Measurements from ENCODE around the gene MOB3C.

The MOB3C gene

DNA sequence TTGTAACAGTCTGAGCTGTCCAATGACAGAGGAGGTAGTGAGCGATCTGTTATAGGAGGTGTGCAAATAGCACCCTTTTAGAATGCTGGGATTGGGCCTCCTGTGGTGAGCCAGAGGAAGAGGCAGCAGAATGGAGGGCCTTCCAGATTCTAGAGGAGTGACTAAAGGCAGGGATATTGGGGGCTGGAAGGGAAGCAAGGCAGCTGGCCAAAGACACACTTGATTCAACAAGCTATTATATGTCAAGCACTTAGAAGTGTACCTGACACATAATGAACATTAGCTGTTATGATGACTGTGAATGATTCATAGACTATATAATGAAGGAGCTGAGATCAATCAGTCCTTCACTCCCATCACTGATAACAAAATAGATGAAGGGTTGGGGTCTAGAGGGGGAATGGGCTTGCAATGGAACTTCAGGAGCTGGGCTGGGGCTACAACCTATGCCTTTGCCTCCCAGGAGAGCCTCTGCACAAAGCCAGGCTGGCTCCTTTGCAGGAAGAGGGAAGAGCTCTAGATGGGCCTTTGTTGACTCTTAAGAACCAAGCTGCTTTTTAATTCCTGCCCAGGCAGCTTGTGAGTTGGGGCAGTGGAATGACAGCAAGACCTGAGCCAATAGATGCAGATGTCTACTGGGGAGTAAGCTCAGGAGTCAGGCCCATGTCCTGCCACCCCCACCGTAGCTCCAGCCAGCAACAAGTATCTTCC lies 10.2 kb downstream of the MOB3C start:
- DNase-seq (ENCODE audit: low spot score) = no peak

DNA sequence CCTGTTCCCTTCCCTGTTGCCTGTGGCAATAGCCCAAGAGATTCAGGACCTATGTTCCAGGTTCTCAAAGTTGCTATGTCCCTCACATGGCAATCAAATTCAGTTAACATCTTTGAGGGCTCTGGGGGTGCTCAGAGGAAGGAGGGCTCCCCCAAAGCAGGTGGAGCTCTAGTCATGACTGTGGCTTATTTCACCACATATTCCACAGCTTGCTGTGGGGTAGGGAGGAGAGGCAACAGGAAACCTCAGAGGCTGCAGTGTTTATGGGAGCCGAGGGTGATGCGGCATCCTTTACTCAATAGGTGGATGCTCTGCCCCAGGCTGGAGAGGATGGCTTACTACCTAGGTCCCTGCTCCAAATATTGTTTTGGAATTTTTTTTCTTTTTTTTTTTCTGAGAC lies 11.4 kb downstream of the MOB3C start:
- DNase-seq (ENCODE audit: low spot score) = no peak

DNA sequence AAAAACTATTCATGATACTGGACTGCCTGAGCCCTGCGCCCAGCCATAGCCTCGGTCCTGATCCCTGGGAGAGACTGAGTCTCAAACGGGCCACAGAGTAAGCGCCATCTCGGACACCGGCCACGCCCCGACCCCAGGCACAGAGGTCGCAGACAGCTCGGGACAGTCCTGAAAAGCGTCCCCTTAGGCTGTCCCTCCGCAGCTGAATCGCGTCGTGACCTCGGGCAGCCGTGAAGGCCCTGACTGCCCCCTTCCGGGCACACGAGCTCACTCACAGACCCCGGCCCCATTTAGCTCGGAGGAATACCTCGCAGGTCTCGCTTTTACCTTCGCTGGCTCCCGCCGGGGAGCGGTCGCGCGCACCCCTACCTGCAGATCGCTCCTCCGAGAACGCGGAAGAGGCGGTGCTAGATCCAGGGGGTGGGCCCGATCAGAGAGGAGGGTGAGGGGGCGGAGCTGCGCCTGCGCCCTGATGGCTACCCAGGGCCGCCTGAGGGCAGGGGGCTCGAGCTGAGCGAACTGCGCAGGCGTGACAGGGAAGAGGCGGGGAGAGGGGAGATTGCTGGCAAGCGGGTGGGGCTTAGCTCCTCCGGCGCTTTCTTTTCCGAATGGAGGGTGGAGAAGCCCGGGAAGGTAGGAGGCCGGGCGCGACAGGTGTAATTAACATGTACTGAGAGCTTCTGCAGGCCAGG lies 12.6 kb downstream of the MOB3C start, which contains the start of gene MKNK1:
Gene MKNK1 (minus strand): TSS at position 411 of the 692 bp plus-strand sequence. CDS start 20,941 bp downstream, outside the sequence.
- peak; percentile 97 for DNase-seq (ENCODE audit: low spot score)

DNA sequence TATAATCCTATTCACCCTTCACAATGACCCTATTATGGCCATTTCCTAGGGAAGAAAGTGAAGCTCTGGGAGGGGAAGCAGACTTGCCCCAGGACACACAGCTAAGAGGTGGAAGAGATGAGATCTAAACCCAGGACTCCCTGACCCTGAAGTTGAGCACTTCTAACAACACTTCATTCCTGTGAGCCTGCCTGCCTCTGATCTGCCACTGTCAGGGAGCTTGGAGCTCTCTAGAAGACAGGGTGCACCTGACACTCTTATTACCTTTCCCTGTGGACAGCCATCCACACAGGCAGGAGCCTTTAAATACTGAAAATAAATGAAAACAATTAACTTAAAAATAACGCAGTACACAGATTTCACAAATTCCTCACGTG lies 13.1 kb downstream of the MOB3C start:
- DNase-seq (ENCODE audit: low spot score) = no peak

DNA sequence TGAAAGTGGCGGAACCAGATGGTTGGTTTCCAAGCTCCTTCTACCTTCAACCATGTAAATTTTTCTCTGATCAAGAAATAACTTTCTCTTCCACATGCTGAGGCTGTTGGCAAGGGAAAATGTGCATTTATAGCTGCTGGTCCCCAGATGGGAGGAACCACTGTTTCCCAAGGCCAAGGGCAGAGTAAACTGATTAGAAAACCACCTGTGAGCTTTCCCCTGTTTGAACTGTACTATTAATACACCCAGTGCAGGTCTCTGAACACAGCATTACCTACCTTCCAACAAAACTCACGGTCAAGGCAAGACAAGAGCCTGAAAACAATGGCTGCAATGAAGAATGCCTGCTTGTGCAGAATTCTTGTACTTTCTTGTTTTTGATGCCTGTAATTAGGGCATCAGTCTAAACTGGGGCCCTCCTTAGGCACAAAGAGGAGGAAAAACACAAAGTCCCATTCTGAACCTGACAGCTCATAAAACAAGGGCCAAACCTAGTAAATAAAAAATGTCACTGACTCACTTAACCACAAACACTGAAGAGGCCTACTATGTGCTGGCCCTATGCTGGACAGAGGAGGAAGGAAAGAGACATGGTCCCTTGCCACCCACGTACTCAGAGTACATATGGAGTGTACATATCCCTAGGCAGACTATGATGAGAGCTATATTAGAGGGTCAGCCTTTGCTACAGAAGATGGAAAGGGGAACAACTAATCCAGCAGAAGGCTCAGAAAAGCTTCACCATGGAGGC lies 15.2 kb downstream of the MOB3C start:
- DNase-seq (ENCODE audit: low spot score) = no peak

DNA sequence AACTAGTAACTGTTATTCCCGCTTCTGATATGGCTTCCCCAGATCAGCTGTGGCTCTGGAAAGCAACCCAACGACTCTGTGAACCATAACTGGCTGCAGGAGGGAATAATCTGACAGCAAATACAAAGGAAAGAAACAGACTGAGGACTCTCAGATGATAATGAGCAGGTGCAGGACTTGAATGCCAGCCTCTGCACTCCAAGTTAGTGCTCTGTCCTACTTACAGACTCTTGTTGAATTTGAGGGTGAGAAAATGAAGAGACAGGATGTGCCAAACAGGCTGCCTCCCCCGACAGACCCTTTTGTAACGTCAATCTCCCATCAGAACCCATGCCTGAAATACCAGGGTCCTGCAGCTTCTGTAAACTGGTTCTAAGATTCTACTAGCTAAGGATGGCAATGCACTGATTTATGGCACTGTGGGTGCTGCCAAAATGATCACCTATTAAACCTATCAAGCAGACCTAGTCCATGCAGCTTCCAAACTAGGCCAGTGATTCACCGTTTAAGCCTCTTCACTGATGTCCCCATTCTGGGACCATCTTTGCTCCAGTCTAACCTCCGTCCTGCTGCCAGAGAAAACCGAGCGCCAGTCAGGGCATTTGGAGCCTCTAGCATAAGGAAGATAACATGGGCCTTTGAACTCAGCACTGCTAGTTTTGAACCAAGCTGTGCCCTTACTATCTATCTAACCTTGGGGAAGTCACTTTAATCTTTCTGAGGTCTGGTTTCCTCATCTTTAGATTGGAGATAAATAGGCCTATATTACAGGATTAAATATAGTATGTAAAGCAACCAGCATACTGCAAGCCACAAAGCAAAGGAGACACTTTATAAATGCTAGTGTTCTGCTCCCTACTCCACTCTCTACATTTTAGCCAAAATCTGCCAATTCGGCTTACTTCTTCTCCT lies 17.3 kb downstream of the MOB3C start:
- DNase-seq (ENCODE audit: low spot score) = no peak

DNA sequence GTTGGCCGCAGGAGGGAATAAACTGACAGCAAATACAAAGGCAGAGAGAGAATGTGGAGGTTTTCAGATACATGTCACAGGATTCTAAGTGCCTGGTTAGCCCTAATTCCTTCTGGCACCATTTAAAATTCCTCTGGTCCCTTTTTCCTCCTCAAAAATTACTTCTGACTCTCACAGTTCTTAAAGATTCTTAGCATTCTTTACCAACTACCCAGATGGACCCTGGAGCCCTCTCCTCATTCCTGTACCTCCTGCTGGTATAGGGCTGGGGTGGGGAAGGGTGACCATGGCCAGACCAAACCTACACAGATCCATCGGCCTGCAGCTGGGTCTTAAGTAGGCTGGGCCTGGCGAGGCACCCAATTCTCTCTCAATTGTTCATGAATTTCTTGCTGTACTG lies 19.8 kb downstream of the MOB3C start:
- DNase-seq (ENCODE audit: low spot score) = no peak

DNA sequence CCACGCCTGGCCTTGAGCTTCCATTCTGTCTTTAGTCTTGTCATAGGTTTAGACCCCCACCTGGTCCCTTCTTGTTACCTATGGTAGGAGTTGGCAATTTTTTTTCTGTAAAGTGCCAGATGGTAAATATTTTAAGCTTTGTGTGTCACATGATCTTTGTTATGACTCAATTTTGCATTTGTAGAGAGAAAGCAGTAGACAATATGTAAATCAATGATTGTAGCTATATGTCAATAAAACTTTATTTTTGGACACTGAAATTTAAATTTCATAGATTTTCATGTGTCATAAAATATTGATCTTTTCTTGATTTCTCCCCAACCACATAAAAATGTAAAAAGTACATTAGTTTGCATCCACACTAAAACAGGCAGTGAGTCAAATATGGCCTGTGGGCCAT lies 20.6 kb downstream of the MOB3C start:
- DNase-seq (ENCODE audit: low spot score) = no peak

DNA sequence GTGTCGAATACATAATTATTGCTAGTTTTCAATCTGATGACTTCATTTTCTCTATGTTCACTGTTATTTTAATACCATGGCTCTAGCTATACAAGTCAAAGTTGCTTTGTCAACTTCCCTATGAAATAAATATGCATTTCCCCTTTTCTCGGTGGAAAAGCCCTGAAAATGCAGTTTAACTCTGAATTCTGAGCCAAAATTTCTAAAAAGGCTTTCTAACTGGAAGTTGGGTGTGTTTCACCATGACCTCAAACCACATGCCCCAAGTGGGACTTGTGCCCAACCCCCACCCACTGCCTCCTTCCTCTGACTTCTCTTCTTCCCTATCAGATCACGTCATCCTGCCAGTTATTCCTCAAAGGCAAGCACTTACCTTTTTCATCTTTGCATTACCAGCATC lies 21.5 kb downstream of the MOB3C start:
- no peak for DNase-seq (ENCODE audit: low spot score)

DNA sequence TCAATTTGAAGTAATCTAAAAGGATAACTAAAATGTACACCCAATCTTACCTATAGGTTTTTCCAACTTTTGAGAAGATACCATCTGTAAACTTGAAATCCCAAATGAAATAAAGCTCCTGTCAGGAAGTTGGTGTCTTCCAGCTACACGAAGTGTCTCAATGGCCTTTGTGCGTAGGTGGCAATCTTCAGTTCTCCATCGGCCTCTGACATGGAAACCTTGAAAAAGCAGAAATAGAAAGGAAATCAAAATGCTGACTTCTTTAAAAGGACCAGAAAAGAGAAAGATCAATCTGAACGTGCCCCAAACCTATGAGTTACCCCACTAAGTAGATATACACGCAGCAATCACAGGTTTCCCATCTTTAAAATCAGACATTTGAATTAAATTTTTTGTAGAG lies 22.5 kb downstream of the MOB3C start:
- DNase-seq (ENCODE audit: low spot score) = no peak

DNA sequence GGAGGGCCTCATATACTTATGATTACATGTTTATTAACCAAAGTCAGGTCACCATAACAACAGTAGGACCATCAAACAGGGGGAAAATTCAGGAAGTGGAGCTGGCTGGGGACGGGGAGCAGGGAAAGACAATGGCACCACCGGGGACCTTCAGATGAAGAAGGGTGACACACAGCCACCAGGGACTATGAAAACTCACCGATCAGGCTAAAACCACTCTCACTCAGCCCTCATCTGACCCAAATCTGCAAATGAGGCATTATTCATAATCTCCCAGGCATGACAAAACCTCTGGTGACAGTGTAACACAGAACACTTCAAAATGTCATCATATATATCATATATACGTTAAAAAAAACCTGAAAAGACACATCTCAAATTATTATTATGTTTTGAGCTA lies 23.8 kb downstream of the MOB3C start:
- no peak for DNase-seq (ENCODE audit: low spot score)

DNA sequence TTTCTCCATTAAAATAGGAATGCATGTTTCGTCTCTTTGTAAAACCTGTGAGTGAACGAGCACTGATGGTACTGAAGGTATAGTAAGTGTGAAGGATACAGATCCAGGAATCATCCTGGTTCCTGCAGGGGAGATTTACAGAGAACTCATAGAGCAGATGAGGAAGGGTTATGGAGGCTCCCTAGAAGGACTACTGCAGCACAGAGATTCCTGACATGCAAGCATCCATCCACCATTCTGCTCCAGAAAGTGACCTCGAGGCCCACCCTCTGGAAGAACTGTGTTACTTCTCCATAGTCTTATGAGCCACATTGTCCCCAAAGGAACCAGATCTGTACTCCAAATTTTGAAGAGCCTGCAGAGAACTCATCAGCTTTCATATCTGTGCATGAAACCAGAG lies 27.1 kb downstream of the MOB3C start:
- DNase-seq (ENCODE audit: low spot score) = no peak

DNA sequence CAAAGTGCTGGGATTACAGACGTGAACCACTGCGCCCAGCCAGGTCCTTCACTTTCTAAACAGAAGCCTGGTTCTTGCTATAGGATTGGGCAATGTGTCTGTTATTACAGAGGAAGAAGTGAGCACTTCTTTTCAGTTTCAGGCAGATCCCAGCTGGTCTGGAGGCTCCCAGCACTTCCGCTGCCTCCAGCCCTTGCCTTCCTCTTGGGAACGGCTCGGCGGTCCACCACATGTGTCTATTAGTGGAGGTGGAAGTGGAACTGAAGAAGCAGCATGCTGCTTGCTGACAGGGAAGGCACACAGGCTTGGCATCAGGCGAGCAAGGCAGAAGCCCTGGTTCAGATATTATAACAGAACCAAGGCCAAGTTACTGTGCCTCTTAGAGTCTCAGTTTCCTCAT lies 29.5 kb downstream of the MOB3C start:
- no peak for DNase-seq (ENCODE audit: low spot score)

DNA sequence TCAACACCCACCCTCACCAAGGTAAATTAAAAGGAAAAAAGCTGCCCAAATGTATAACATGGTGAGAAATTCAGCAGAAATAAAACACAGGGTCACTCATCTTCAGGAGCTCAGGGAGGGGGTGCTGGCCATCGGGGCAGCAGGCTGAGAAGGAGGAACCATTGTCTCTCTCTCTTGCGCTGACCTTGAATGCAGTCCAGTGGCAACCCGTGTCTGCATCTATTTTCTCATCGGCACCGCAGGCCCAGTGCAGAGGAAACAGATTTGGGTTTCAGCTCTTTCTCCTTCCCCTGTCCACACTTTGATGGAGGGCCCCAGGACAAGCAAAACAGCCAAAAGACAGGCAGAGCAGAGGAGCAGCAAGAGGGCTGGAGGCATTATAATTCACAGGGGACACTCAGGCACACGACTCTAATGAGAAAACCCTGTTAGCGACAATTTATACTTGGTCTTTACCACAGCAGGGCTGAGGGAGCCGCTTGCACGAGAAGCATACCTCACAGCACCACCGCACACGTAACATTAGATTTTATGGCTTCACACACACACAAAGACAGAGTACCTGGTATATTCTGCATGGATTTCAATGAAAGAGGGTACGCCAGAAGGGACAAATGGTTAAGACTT lies 31.2 kb downstream of the MOB3C start:
- no peak for DNase-seq (ENCODE audit: low spot score)

DNA sequence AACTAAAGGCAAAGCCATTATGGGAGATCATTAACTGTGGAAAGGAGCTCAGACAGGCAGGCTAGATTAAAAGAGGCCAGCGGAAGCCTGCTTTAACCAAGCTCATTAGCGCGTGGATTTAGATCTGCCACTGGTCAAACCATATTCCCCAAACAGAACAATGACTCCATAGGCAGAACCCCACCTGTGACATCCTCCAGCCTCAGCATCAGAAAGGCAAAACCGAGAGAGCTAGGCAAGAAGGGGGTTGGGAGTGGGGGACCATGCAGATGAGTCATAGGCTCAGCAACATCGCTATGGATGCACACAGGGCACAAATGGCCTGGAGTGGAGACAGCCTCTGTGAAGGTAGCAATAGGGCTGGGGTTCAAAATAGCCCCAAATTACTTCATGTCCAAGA lies 33.1 kb downstream of the MOB3C start:
- DNase-seq (ENCODE audit: low spot score) = no peak

DNA sequence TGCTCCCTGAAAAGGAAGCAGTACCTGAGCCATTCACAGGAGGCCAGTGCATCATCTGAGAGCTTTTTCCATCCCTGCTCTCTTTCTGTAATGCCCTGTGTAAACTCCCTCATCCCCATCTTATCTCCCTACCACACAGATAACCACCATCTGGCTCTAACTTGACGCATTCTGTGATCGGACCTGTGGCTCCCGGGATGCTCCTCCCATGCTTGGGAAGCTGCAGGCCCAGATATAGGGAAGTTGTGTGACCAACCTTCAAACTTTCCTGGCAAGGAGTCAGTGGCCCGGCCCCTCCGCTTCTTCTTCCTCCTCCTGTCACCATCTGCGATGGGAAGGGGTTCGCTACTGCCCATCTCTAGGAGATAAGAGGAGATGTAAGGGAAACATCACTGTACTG lies 33.6 kb downstream of the MOB3C start:
- no peak for DNase-seq (ENCODE audit: low spot score)

DNA sequence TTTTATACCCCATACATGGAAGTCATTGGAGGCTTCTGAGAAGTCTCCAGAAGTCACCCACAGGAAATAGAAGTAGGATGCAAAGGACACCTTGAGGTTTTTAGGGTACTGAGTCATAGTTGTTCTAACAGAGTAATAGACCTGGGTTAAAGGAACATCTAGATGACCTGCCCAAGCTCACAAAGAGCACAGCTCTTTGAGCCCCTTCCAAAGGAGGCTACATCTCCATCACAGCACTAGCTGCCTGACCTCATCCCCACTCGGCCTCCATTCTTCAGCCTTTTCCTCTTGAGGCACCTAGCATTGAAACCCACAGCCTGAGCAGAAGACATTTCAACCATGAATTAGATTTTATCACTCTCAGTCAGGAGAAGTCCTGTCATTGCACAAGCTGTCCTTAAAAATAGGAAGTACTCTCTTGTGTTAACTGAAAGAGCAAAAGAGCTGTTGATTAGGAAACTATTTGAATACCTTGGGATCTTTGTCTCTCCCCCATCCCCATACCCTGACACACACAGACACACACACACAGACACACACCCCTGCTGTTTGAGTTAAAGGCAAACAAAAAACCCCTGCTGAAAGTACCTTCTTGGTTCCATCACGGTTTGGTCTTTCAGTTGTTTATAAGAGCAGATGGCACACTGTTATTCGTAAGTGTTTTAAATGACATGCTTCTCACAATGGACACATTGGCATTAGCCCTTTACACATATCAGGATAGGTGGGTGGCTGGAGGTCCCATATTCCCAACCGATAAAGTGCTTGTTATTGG lies 34.7 kb downstream of the MOB3C start:
- no peak for DNase-seq (ENCODE audit: low spot score)

DNA sequence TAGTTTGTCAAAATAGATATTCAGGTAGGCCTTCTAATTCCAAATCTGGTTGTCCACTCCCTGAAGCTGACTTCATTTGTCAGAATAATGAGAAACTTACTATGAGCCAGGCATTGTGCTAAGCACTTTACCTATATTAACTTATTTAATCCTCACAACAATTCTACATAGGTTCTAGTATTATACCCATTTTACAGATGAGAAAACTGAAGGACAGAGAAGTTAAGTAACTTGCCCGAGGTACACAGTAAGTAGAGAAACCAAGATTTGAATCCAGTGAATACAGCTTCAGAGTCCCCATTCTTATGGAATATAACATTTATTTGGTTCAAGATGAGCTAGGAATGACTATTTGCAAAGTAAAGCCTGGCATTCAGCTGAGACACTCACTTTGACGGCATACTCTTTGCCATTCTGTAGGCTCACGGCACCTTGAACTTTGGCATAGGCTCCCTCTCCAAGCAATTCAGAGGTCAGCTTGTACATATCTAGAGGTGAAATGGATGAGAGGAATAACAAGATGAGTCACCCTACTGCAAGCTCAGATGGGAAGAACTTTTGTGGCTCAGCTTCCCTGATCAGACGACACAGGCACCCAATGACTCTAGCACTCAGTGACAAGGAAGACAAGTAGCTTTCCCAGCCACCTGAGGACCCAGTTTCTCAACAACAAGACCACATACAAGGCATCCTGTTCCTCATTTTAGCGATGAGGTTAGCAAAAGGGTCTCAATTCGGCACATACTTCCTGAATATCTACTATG lies 36.3 kb downstream of the MOB3C start:
- no peak for DNase-seq (ENCODE audit: low spot score)

DNA sequence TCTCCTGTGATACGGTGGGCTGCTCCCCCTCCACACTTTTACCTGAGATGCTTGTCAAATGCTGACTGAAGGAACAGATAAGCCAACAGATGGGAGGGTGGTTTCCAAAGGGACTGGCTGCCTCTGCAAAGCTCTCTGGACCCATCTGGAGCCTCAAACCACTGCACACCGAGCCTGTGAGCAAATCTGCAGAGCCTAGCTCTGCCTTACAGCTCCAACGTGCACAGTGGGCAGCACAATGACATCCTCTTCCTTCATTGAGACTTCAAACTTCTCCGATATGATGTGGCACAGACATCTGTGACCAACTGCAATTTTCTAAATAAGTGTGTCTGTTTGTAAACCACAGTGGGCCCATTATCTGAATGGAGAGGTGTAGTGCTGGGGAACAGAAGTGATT lies 38.9 kb downstream of the MOB3C start:
- DNase-seq (ENCODE audit: low spot score) = no peak

DNA sequence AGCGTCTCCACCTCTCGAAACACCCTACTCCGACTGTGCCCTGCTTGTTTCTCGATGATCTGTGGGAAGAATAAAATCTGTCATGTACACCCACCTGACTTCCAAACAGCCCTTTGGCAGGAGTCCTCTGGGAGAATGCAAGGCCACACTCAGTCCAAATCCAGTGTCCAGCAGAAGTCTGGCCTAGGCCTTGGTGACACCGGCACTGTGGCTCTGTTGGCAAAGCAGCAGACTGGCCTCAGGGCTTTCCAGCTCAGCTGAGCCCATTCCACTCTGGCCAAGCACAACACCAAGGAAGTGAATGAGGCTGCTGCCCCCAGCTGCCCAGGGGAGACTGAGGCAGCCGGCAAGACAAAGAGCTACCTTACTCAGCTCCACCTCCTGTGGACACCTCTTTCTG lies 40.0 kb downstream of the MOB3C start:
- DNase-seq (ENCODE audit: low spot score) = no peak
